Measurements from ENCODE around the gene ATG101. TPM values are rescaled to one million over a fixed set of nuclear protein-coding genes. Genes with fewer than 3 reads are reported as not detected.

Gene ATG101
- total RNA-seq, 2 experiments from 2014 or later, result 30.5 to 30.8 TPM

- POLR2A ChIA-PET, result no interaction called here
- H3K4me1 Mint-ChIP-seq, result peaks cover 2% of the 10 kb centered on the region
- CTCF ChIA-PET, result interaction anchor here (0.7 to 11.0 kb wide), 4 partner anchors 101 to 805 kb away, joined by 3 to 154 read pairs (median 4); no protein-coding TSS in a partner anchor
- no peak overlapping the region for H3K4me3 Mint-ChIP-seq
- H3K27me3 Mint-ChIP-seq, result peaks cover 23% of the 10 kb centered on the region
- DNase-seq, result no peak
- no peak overlapping the region for H3K27ac Mint-ChIP-seq
- no peaks in the 10 kb centered on the region for H3K9me3 Mint-ChIP-seq
- no peaks in the 10 kb centered on the region for H3K36me3 Mint-ChIP-seq (ENCODE audit: low read depth)
These were observed 56.3 kb downstream of the ATG101 start for GRCh38 chr12:52126050-52126604.

Other genes with a start within 250 kb of the ATG101 start
- gene FIGNL2, start 221.3 kb upstream of the ATG101 start, total RNA-seq, result under 1 TPM; 0.23 to 0.33 TPM
- gene ANKRD33, start 181.9 kb upstream of the ATG101 start, total RNA-seq, result not detected
- not detected for gene ACVRL1, start 162.5 kb upstream of the ATG101 start, total RNA-seq
- 1 to 10 TPM; 4.5 to 5.2 TPM for gene ACVR1B, start 118.3 kb upstream of the ATG101 start, total RNA-seq
- gene TAMALIN, start 63.0 kb upstream of the ATG101 start, total RNA-seq, result 1 to 10 TPM; 5.8 to 7.4 TPM
- gene NR4A1, start 18.5 kb upstream of the ATG101 start, total RNA-seq, result 10 to 100 TPM; 10.0 to 10.5 TPM
- not detected for gene SMIM41, start 9.7 kb downstream of the ATG101 start, total RNA-seq
- gene KRT80, start 122.0 kb downstream of the ATG101 start, total RNA-seq, result not detected
- gene KRT7, start 163.3 kb downstream of the ATG101 start, total RNA-seq, result 1 to 10 TPM; 9.1 to 9.3 TPM
- gene KRT86, start 204.7 kb downstream of the ATG101 start, total RNA-seq, result under 1 TPM; 0.23 to 0.30 TPM
- gene KRT81, start 221.6 kb downstream of the ATG101 start, total RNA-seq, result not detected